HFFc6 (cell line): ENCODE measurements around the gene ZDHHC17. TPM values are rescaled to one million over a fixed set of nuclear protein-coding genes. Genes with fewer than 3 reads are reported as not detected.
"Not testable (repeated sequence)": the region's sequence is repeated elsewhere in the genome, so short reads cannot be mapped to it uniquely, and the experiment has no call there.

ENCODE experiments used
- DNase-seq: peaks from one replicate; pipeline ENCODE4 v3.0.0-alpha.2; 2018
- H3K27ac Mint-ChIP-seq: 2 replicates; pipeline ENCODE4 v1.8.0; 2020; ENCODE audit warnings: mild to moderate bottlenecking, mixed read lengths
- H3K27me3 Mint-ChIP-seq: 2 replicates; pipeline ENCODE4 v1.8.0; 2021; ENCODE audit warnings: mild to moderate bottlenecking, moderate library complexity, mixed read lengths; ENCODE audit not compliant: insufficient read depth
- H3K36me3 Mint-ChIP-seq: 2 replicates; pipeline ENCODE4 v1.8.0; 2021; ENCODE audit warnings: low read depth, mixed read lengths
- H3K4me1 Mint-ChIP-seq: 2 replicates; pipeline ENCODE4 v1.8.0; 2020; ENCODE audit warnings: low read depth, mixed read lengths
- H3K4me3 Mint-ChIP-seq: 2 replicates; pipeline ENCODE4 v1.8.0; 2020; ENCODE audit warnings: mild to moderate bottlenecking, moderate library complexity, mixed read lengths
- H3K9me3 Mint-ChIP-seq: 2 replicates; pipeline ENCODE4 v1.8.0; 2020; ENCODE audit warnings: mild to moderate bottlenecking, mixed read lengths
- total RNA-seq, 6 experiments: library from RNA; stranded (reverse); fragmentation: NEBNext Ultra II Directional; extraction: Animal tissue kit (Norgen Biotek cat#: 25700); gene quantifications; 2 replicates in 1 of 6; 3 replicates in 5 of 6; pipeline ENCODE4 v1.2.3, GENCODE V29; 2021
- TF ChIP-seq, protein P1 (sequence below): fragments of 200-600 bp; sonication (generic); IDR thresholded peaks from 2 replicates; pipeline ENCODE4 v1.5.0; 2021; ENCODE audit warnings: antibody characterized with exemption, mild to moderate bottlenecking

ZDHHC17 gene
- total RNA-seq, 6 experiments from 2014 or later: 16.0 to 23.6 (median 19.2) TPM

DNA sequence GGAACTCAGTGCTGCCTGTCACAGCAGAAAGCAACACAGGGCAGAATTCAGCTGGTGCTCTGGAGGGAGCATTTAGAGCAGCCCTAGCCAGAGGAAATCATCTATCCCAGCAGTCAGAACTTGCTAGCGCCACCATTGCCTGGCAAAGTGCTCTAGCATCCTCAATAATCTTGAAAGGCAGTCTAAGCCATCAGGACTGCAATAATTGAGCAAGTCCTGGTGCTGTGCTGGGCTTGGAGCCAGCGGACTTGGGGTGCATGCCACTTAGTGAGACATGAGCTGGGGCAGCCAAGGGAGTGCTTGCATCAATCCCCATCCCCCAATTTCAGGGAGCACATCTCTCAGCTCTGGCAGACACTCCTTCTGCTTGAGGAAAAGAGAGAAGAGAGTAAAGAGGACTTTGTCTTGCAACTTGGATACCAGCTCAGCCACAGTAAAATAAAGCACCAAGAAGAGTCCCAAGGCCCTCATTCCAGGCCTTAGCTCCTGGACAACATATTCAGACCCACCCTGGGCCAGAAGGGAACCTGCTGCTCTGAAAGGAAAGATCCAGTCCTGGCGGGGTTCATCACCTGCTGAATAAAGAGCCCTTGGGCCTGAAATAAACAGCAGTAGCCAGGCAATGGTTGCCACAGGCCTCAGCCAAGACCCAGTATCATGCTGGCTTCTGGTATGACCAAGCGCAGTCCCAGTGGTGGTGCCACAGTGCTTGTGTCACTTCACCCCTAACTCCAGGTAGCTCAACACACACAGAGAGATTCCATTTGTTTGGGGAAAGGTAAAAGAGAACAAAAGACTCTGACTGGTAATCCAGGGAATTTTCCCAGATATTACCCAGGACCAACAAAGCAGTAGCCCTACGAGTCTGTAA is 44.5 kb upstream of the ZDHHC17 start:
- Mint-ChIP-seq H3K4me3 (peak overlapping the region; percentile 51), H3K27me3 (no peaks in the 10 kb centered on the region; the same call in 1 of the 2 replicates), H3K36me3 (no peaks in the 10 kb centered on the region), H3K27ac (peak overlapping the region; percentile 70), H3K9me3 (no peaks in the 10 kb centered on the region), H3K4me1 (peaks cover 50% of the 10 kb centered on the region)
- TF ChIP-seq, protein P1, sequence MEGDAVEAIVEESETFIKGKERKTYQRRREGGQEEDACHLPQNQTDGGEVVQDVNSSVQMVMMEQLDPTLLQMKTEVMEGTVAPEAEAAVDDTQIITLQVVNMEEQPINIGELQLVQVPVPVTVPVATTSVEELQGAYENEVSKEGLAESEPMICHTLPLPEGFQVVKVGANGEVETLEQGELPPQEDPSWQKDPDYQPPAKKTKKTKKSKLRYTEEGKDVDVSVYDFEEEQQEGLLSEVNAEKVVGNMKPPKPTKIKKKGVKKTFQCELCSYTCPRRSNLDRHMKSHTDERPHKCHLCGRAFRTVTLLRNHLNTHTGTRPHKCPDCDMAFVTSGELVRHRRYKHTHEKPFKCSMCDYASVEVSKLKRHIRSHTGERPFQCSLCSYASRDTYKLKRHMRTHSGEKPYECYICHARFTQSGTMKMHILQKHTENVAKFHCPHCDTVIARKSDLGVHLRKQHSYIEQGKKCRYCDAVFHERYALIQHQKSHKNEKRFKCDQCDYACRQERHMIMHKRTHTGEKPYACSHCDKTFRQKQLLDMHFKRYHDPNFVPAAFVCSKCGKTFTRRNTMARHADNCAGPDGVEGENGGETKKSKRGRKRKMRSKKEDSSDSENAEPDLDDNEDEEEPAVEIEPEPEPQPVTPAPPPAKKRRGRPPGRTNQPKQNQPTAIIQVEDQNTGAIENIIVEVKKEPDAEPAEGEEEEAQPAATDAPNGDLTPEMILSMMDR: no peak
- DNase-seq: peak; percentile 76

DNA sequence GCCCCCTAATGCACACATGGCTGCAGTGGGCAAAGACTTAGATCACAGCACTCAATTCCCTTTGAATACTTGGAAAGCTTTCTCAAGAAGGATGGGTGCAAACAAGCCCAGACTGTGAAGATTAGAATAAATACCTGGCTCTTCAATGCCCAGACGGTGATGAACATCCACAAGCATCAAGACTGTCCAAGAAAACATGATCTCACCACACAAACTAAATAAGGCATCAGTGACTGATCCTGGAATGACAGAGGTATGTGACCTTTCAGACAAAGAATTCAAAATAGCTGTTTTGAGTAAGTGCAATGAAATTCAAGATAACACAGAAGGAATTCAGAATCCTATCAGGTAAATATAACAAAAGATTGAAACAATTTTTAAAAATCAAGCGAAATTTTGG is 43.8 kb upstream of the ZDHHC17 start:
- TF ChIP-seq, protein P1: no peak
- no peaks in the 10 kb centered on the region for H3K36me3 Mint-ChIP-seq
- peak; percentile 58 for DNase-seq
- no peaks in the 10 kb centered on the region for H3K9me3 Mint-ChIP-seq
- peaks cover 50% of the 10 kb centered on the region for H3K4me1 Mint-ChIP-seq
- H3K27me3 Mint-ChIP-seq: no peaks in the 10 kb centered on the region; the same call in 1 of the 2 replicates
- peak overlapping the region; percentile 70 for H3K27ac Mint-ChIP-seq
- H3K4me3 Mint-ChIP-seq: peak overlapping the region; percentile 51

DNA sequence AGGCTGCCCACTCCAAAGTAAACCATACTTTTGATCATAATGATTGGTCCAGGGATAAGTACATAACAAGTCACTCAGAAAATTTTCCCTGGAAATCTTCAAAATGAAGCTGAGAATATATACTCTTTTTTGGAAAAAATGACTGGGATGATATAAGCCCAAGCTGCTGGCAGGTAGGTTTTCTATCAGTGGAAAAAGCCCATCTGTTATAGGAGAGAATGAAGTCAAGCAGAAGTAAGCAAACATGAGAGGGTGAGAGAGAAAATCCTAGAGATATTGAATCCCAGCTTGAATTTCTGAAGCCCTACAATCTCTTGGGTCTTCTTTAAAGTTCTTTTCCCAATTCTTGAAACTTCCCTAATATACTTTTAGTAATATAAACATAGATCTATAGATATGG is 37.3 kb upstream of the ZDHHC17 start:
- Mint-ChIP-seq H3K27ac (no peak overlapping the region), H3K36me3 (no peaks in the 10 kb centered on the region), H3K4me3 (no peak overlapping the region), H3K4me1 (peaks cover 1% of the 10 kb centered on the region), H3K27me3 (no peaks in the 10 kb centered on the region), H3K9me3 (no peaks in the 10 kb centered on the region)
- no peak for DNase-seq
- TF ChIP-seq, protein P1: no peak

DNA sequence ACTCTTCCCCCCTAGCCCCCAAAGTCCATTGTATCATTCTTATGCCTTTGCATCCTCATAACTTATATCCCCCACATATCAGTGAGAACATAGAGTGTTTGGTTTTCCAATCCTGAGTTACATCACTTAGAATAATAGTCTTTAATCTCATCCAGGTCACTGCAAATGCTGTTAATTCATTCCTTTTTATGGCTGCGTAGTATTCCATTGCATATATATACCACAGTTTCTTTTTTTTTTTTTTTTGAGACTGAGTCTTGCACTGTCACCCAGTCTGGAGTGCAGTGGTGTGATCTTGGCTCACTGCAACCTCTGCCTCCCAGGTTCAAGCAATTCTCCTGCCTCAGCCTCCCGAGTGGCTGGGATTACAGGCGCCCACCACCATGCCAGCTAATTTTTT is 31.7 kb upstream of the ZDHHC17 start:
- H3K4me3 Mint-ChIP-seq, H3K36me3 Mint-ChIP-seq, DNase-seq, H3K4me1 Mint-ChIP-seq, H3K27me3 Mint-ChIP-seq, H3K27ac Mint-ChIP-seq: not testable (repeated sequence)
- peaks cover 11% of the 10 kb centered on the region for H3K9me3 Mint-ChIP-seq

DNA sequence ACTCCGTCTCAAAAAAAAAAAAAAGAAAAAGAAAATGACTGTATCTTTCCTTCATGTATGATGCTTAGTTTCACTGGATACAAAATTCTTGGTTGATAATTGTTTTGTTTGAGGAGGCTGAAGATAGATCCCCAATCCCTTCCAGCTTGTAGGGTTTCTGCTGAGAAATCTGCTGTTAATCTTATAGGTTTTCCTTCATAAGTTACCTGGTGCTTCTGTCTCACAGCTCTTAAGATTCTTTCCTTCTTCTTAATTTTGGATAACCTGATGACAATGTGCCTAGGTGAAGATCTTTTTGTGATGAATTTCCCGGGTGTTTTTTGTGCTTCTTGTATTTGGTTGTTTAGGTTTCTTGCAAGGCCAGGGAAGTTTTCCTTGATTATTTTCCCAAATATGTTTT is 26.2 kb upstream of the ZDHHC17 start:
- H3K4me3 Mint-ChIP-seq, H3K27ac Mint-ChIP-seq, DNase-seq, H3K4me1 Mint-ChIP-seq, H3K27me3 Mint-ChIP-seq: not testable (repeated sequence)
- H3K36me3 Mint-ChIP-seq: peaks cover 24% of the 10 kb centered on the region
- H3K9me3 Mint-ChIP-seq: peaks cover 25% of the 10 kb centered on the region

DNA sequence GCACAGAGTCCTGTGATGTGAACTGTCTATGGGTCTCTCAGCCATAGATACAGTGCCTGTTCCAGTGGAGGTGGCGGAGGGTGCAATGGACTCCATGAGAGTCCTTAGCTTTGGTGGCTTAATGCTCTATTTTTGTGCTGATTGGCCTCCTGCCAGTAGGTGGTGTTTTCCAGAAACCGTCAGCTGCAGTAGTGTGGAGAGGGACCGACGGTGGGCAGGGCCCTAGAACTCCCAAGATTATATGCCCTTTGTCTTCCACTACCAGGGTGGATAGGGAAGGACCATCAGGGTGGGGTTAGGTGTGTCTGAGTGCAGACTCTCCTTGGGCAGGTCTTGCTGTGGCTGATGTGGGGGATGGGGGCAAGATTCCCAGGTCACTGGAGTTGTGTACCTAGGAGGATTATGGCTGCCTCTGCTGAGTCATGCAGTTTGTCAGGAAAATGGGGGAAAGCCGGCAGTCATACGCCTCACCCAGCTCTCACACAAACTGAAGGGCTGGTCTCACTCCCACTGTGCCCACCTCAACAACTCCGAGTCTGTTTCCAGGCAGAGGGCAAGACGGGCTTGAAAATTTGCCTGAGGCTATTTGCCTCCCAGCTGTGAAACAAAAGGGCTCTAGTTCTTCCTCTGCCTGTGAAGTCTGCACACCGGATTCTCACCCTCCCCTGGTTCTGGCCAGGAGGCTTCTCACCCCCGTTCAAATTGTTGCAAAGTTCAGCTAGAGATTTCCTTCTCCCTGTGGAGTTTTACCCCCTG is 24.9 kb upstream of the ZDHHC17 start:
- H3K4me3 Mint-ChIP-seq: no peak overlapping the region
- no peak for DNase-seq
- peaks cover 19% of the 10 kb centered on the region for H3K9me3 Mint-ChIP-seq
- TF ChIP-seq, protein P1: no peak
- H3K36me3 Mint-ChIP-seq: peaks cover 20% of the 10 kb centered on the region
- no peak overlapping the region for H3K27ac Mint-ChIP-seq
- H3K27me3 Mint-ChIP-seq: no peaks in the 10 kb centered on the region; the same call in none of the 2 replicates
- no peaks in the 10 kb centered on the region; the same call in 1 of the 2 replicates for H3K4me1 Mint-ChIP-seq
